NB4 (cell line): ENCODE measurements around the gene B9D2.
A peak's percentile ranks its signal among the peaks of the same experiment; 100 is the strongest.

Experiments used
- DNase-seq: peaks from one replicate; pipeline ENCODE4 v3.0.0; 2010; ENCODE audit warnings: low read depth
- H3K4me3 ChIP-seq: one replicate; pipeline ENCODE4 v1.5.1; 2011; ENCODE audit warnings: mild to moderate bottlenecking, low read depth, low read length, moderate library complexity
- CTCF ChIP-seq: IDR thresholded peaks from one replicate; pipeline ENCODE4 v1.5.1; 2012; ENCODE audit warnings: low read depth, low read length
- MYC ChIP-seq: IDR thresholded peaks from 2 replicates; pipeline ENCODE4 v1.6.1; 2011; ENCODE audit warnings: low read depth, low read length
- POLR2A ChIP-seq: IDR thresholded peaks from 2 replicates; pipeline ENCODE4 v1.6.1; 2011; ENCODE audit warnings: mild to moderate bottlenecking; ENCODE audit not compliant: insufficient read length; ENCODE audit errors: extremely low read depth
- TF ChIP-seq, protein P1 (sequence below): IDR thresholded peaks from 2 replicates; pipeline ENCODE4 v1.6.1; 2011; ENCODE audit warnings: low read depth, low read length

The B9D2 gene

DNA sequence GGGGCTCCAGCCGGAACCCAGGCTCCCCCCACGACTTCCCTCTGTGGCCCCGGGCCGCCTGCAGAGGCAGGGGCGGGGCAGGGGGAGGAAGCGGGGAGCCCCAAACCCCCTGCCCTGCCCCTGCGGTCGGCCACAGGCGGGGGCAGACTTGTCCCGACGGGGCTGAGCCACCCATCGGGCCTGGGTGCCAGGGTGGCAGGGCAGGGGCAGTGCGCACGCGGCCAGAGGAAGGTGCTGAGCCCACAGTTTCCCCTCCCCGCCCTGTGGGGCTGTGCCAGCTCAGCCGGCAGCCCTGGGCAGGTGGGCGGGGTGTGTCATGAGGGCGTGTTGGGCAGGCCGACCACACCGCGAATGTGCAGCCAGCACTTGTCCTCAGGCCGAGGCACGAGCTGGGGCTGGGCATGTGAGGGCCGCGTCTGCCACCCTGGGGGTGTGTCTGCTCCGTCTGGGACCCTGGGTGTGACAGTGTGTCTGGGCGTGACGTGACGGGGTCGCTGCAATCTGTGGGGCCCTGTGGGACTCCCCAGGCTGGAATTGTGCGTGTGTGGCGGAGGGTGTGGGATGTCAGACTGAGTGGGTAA is 36.3 kb downstream of the B9D2 start:
- peak overlapping the region; percentile 25 for H3K4me3 ChIP-seq
- peak; percentile 91 for DNase-seq
- TF ChIP-seq MYC (peak; percentile 69), CTCF (no peak)
- TF ChIP-seq, protein P1, sequence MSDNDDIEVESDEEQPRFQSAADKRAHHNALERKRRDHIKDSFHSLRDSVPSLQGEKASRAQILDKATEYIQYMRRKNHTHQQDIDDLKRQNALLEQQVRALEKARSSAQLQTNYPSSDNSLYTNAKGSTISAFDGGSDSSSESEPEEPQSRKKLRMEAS, result peak; percentile 57

DNA sequence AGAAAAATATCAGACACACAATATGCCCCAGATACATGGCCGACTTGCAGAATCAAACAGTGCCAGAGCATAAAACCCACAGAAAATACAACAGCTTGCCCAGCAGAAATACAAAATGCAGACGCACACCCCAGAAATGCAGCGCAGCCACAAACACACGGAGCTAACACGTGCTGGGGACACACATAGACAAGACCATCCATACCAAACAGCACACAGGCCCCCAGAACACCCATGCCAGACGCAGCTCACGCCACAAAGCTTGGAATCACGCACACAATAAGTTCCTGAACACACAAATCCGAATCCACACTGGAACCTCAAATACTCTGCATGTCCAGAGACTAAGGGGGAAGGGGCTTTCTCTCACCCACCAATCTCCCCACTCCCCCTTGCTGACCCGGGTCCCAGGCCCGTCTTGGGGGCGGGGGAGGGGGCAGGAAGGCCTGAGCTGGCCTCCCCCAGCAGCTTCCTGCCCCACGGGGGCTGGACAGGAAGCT is 36.8 kb downstream of the B9D2 start:
- H3K4me3 ChIP-seq, result peak overlapping the region; percentile 25

GRCh38 chr19:41325947-41326706 is 37.8 kb downstream of the B9D2 start:
- TF ChIP-seq MYC (no peak), CTCF (no peak), POLR2A (no peak)
- TF ChIP-seq, protein P1, result no peak
- no peak overlapping the region for H3K4me3 ChIP-seq
- DNase-seq, result no peak

More for the DNA sequence above, 36.8 kb downstream of the B9D2 start:
- TF ChIP-seq, protein P1, result peak; percentile 39; the same call in 1 of the 2 replicates
- no peak for TF ChIP-seq POLR2A
- DNase-seq, result no peak

DNA sequence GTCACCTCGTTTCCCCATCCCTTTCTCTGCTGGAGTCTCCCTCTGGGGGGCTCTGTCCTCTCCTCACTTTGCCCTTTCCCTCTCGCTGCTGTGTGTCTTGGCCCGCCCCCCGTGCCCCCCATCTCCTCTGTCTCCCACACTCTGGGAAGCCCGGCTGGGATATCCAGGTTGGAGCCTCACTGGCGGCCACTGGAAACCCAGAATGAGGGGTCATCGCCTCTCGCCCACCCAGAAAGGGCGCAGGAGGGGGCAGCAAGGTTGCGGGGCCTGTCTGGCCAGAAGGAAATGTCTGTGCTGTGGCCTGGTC is 38.4 kb downstream of the B9D2 start:
- no peak for DNase-seq
- TF ChIP-seq, protein P1, result no peak
- TF ChIP-seq POLR2A, result no peak
- no peak for TF ChIP-seq CTCF
- TF ChIP-seq MYC, result no peak
- H3K4me3 ChIP-seq, result no peak overlapping the region

GRCh38 chr19:41324921-41325639 is 38.9 kb downstream of the B9D2 start:
- TF ChIP-seq MYC (no peak), POLR2A (no peak), CTCF (no peak)
- TF ChIP-seq, protein P1, result no peak
- no peak overlapping the region for H3K4me3 ChIP-seq
- DNase-seq, result no peak

- no peak for TF ChIP-seq POLR2A
- TF ChIP-seq, protein P1, result no peak
- no peak for TF ChIP-seq MYC
- TF ChIP-seq CTCF, result no peak
- DNase-seq, result peak; percentile 25
- H3K4me3 ChIP-seq, result no peak overlapping the region
Observed at GRCh38 chr19:41324231-41324702, 39.7 kb downstream of the B9D2 start.
